SK-N-SH treated with all-trans-retinoic acid at 6 μM for 48 hours (cell line): Measurements from ENCODE around the gene MUTYH.

Experiments used
- ATAC-seq: fragments of 200-7000 bp; cut with Tn5 transposase; 3 replicates; pipeline ENCODE4 v1.9.1; 2020; ENCODE audit warnings: mild to moderate bottlenecking, moderate library complexity
- ARNTL ChIP-seq: fragments of 450-650 bp; formaldehyde crosslinking; IDR thresholded peaks from 2 replicates; pipeline ENCODE4 v1.5.0; 2020; ENCODE audit warnings: low read depth, mild to moderate bottlenecking, moderate library complexity, borderline replicate concordance
- BACH2 ChIP-seq: fragments of 250-450 bp; sonication (Bioruptor Pico); IDR thresholded peaks from 2 replicates; pipeline ENCODE4 v1.9.0; 2021; ENCODE audit warnings: mild to moderate bottlenecking, borderline replicate concordance
- CREB5 ChIP-seq: fragments of 250-450 bp; sonication (Bioruptor Pico); IDR thresholded peaks from 2 replicates; pipeline ENCODE4 v1.5.1; 2020; ENCODE audit warnings: low read depth, mild to moderate bottlenecking, moderate library complexity
- CSDC2 ChIP-seq: fragments of 250-450 bp; sonication (Bioruptor Pico); IDR thresholded peaks from 2 replicates; pipeline ENCODE4 v1.5.0; 2020; ENCODE audit warnings: mild to moderate bottlenecking, moderate library complexity
- CSRNP3 ChIP-seq: fragments of 250-450 bp; sonication (Bioruptor Pico); IDR thresholded peaks from 2 replicates; pipeline ENCODE4 v1.5.1; 2021; ENCODE audit warnings: mild to moderate bottlenecking, moderate library complexity
- ESRRG ChIP-seq: fragments of 250-450 bp; sonication (Bioruptor Pico); IDR thresholded peaks from 2 replicates; pipeline ENCODE4 v1.6.1; 2021; ENCODE audit warnings: mild to moderate bottlenecking
- GLIS3 ChIP-seq: fragments of 250-450 bp; sonication (Bioruptor Pico); IDR thresholded peaks from 2 replicates; pipeline ENCODE4 v1.5.0; 2020; ENCODE audit warnings: mild to moderate bottlenecking, moderate library complexity
- ISL1 ChIP-seq: fragments of 250-450 bp; sonication (Bioruptor Pico); IDR thresholded peaks from 2 replicates; pipeline ENCODE4 v2.1.2; 2022; ENCODE audit warnings: mild to moderate bottlenecking, moderate library complexity
- OSR1 ChIP-seq: fragments of 250-450 bp; sonication (Bioruptor Pico); IDR thresholded peaks from 2 replicates; pipeline ENCODE4 v1.8.0; 2022; ENCODE audit warnings: moderate library complexity, mild to moderate bottlenecking, inconsistent platforms
- PATZ1 ChIP-seq: fragments of 250-450 bp; sonication (Bioruptor Pico); IDR thresholded peaks from 2 replicates; pipeline ENCODE4 v1.8.0; 2020; ENCODE audit warnings: mild to moderate bottlenecking, moderate library complexity, borderline replicate concordance
- POU6F1 ChIP-seq: fragments of 250-450 bp; sonication (Bioruptor Pico); IDR thresholded peaks from 2 replicates; pipeline ENCODE4 v1.8.0; 2021; ENCODE audit warnings: low read depth, mild to moderate bottlenecking, moderate library complexity, borderline replicate concordance
- PPARA ChIP-seq: fragments of 250-450 bp; sonication (Bioruptor Pico); IDR thresholded peaks from 2 replicates; pipeline ENCODE4 v1.5.0; 2020; ENCODE audit warnings: mild to moderate bottlenecking, borderline replicate concordance
- RARB ChIP-seq: fragments of 250-450 bp; sonication (Bioruptor Pico); IDR thresholded peaks from 2 replicates; pipeline ENCODE4 v1.8.0; 2021; ENCODE audit warnings: mild to moderate bottlenecking, moderate library complexity
- SNAI2 ChIP-seq: fragments of 250-450 bp; sonication (Bioruptor Pico); IDR thresholded peaks from 2 replicates; pipeline ENCODE4 v1.5.0; 2020; ENCODE audit warnings: mild to moderate bottlenecking, moderate library complexity
- TCF4 ChIP-seq: fragments of 250-450 bp; sonication (Bioruptor Pico); IDR thresholded peaks from 2 replicates; pipeline ENCODE4 v1.8.0; 2021; ENCODE audit warnings: mild to moderate bottlenecking, moderate library complexity, borderline replicate concordance
- TOX ChIP-seq: fragments of 250-450 bp; sonication (Bioruptor Pico); IDR thresholded peaks from 2 replicates; pipeline ENCODE4 v1.8.0; 2021; ENCODE audit warnings: mild to moderate bottlenecking, moderate library complexity, borderline replicate concordance
- TSHZ2 ChIP-seq: fragments of 250-450 bp; sonication (Bioruptor Pico); IDR thresholded peaks from 2 replicates; pipeline ENCODE4 v1.5.0; 2020; ENCODE audit warnings: mild to moderate bottlenecking, moderate library complexity
- ZC3H10 ChIP-seq: fragments of 250-450 bp; sonication (Bioruptor Pico); IDR thresholded peaks from 2 replicates; pipeline ENCODE4 v1.5.1; 2021; ENCODE audit warnings: mild to moderate bottlenecking, moderate library complexity
- ZFP3 ChIP-seq: fragments of 250-450 bp; sonication (Bioruptor Pico); IDR thresholded peaks from 2 replicates; pipeline ENCODE4 v1.5.0; 2020; ENCODE audit warnings: mild to moderate bottlenecking, moderate library complexity
- ZFP30 ChIP-seq: fragments of 450-650 bp; formaldehyde crosslinking; IDR thresholded peaks from 2 replicates; pipeline ENCODE4 v1.5.0; 2022; ENCODE audit warnings: mild to moderate bottlenecking, moderate library complexity
- ZNF565 ChIP-seq: fragments of 450-650 bp; formaldehyde crosslinking; conservative IDR thresholded peaks from 2 replicates; pipeline ENCODE4 v1.5.0; 2020; ENCODE audit warnings: low read depth, mild to moderate bottlenecking, moderate library complexity
- ZNF70 ChIP-seq: fragments of 450-650 bp; formaldehyde crosslinking; IDR thresholded peaks from 2 replicates; pipeline ENCODE4 v1.5.0; 2020; ENCODE audit warnings: mild to moderate bottlenecking, moderate library complexity
- ZNF8 ChIP-seq: fragments of 450-650 bp; formaldehyde crosslinking; IDR thresholded peaks from 2 replicates; pipeline ENCODE4 v1.5.0; 2020; ENCODE audit warnings: mild to moderate bottlenecking, moderate library complexity

MUTYH gene

GRCh38 chr1:45383191-45383590, 43.0 kb upstream of the MUTYH start:
- ATAC-seq, result no peak
- TF ChIP-seq ZFP3 (CRISPR knock-in tag) (no peak), ZNF70 (CRISPR knock-in tag) (no peak), CREB5 (CRISPR knock-in tag) (no peak), PPARA (CRISPR knock-in tag) (no peak), POU6F1 (CRISPR knock-in tag) (no peak), SNAI2 (CRISPR knock-in tag) (no peak), PATZ1 (CRISPR knock-in tag) (no peak), ZNF8 (CRISPR knock-in tag) (no peak), TCF4 (CRISPR knock-in tag) (no peak), TSHZ2 (CRISPR knock-in tag) (no peak), RARB (no peak), ZC3H10 (no peak), ISL1 (CRISPR knock-in tag) (no peak), ARNTL (CRISPR knock-in tag) (no peak), BACH2 (CRISPR knock-in tag) (no peak)

GRCh38 chr1:45381243-45381642, 41.0 kb upstream of the MUTYH start:
- no peak for ATAC-seq

GRCh38 chr1:45380730-45381129, 40.5 kb upstream of the MUTYH start:
- TF ChIP-seq ZNF8 (CRISPR knock-in tag) (no peak), POU6F1 (CRISPR knock-in tag) (no peak), SNAI2 (CRISPR knock-in tag) (no peak), OSR1 (CRISPR knock-in tag) (no peak), TCF4 (CRISPR knock-in tag) (no peak), ZNF70 (CRISPR knock-in tag) (no peak), CSDC2 (CRISPR knock-in tag) (no peak), ISL1 (CRISPR knock-in tag) (no peak), TSHZ2 (CRISPR knock-in tag) (no peak), ZFP30 (CRISPR knock-in tag) (no peak), ZNF565 (CRISPR knock-in tag) (no peak), RARB (no peak), CREB5 (CRISPR knock-in tag) (no peak), GLIS3 (CRISPR knock-in tag) (no peak), ESRRG (no peak), CSRNP3 (CRISPR knock-in tag) (no peak), ZFP3 (CRISPR knock-in tag) (no peak), ARNTL (CRISPR knock-in tag) (no peak), TOX (no peak)
- no peak for ATAC-seq

More at GRCh38 chr1:45381243-45381642, 41.0 kb upstream of the MUTYH start:
- TF ChIP-seq ESRRG, result no peak
